RPMI7951 (cell line): Measurements from ENCODE around the gene PLA2R1. TPM values are rescaled to one million over a fixed set of nuclear protein-coding genes. Genes with fewer than 3 reads are reported as not detected.
"Not testable (repeated sequence)": the region's sequence is repeated elsewhere in the genome, so short reads cannot be mapped to it uniquely, and the experiment has no call there.

ENCODE experiments used
- DNase-seq: peaks from one replicate; pipeline ENCODE4 v3.0.0-alpha.2; 2012; ENCODE audit warnings: low read depth
- total RNA-seq: library from RNA; depleted of rRNA; stranded (reverse); fragments of >200 nt; shearing (Covaris generic); gene quantifications from 2 replicates; pipeline ENCODE4 v1.2.3, GENCODE V29; 2014

The PLA2R1 gene
- total RNA-seq, 1 experiment from 2014 or later, result 7.6 TPM

- no peak for DNase-seq
Measured at GRCh38 chr2:160063879-160064612, 1.6 kb upstream of the PLA2R1 start.

DNA sequence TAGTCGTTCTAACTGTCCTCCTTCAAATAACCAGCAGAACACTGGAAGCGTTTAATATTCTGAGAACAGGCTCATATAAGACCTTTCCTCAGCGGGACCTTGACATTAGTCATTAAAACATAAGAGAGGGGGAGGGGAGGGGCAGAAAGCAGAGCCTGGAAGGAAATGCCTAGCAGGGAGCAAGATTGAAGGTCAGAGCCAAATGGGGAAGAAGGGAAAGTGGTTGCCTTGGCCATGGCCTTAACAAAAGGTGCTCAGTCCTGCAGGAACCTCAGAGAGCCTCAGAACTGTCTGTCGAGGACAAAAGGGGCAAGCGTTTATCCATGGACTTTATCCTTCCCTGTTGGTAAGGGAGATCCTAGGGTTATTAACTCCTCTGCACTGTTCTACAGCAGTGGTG is 856 bp upstream of the PLA2R1 start:
- no peak for DNase-seq

DNA sequence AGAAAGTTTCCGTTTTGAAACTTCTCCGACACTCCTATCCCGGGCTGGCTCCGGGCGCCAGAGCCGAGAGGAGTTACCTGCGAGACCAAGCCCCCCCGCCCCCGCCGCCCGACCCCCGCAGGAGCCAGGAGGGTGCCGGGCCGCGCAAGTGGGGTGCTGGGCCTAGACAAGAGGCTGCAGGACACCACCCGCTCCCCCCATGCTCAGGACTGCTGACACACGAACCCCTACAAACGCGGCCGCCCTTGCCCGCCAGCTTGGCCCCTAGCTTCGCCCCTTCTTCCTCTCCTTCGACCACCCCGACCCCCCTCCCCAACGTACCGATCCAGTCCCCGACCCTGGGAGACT is 497 bp downstream of the PLA2R1 start:
- DNase-seq, result no peak

- no peak for DNase-seq
Measured at GRCh38 chr2:160061533-160061932, 882 bp downstream of the PLA2R1 start.

GRCh38 chr2:160060297-160060696 is 2.1 kb downstream of the PLA2R1 start:
- DNase-seq, result no peak

DNA sequence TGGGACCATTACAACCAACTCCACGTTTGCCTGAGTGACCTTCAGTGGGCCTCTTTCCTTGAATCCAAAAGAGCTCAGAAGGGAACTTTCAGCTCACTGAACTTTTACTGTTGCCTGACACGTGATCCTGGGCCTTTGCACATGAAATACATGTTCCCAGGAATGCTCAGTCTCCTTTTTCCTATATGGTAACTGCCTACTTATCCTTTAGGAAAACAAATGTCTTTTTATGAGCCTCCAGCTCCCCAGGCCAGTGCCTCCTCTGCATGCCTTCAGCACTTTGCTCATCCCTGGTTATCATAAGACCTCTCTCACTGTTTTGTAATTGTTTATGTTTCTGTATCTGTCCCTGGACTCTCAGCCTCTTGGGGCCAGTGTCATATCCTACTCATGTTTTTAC is 5.1 kb downstream of the PLA2R1 start:
- DNase-seq, result no peak

- no peak for DNase-seq
Measured at GRCh38 chr2:160055726-160056108, 6.7 kb downstream of the PLA2R1 start.

GRCh38 chr2:160054984-160055725 is 7.3 kb downstream of the PLA2R1 start:
- peak; percentile 28 for DNase-seq

DNA sequence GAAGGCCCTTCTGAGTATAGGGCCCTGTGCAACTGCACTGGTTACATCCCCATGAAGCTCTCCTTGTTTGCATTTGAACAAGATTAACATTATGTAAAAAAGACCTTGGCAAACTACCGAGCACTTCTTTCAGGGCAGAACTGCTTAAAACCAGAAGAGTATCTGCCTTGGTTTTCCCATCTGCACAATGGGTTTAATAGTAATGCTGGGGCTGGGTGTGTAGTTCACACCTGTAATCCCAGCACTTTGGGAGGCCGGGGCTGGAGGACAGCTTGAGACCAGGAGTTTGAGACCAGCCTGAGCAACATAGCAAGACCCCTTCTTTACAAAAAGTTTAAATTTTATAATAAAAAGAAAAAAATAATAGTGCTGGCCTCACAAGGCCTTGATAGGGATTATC is 8.5 kb downstream of the PLA2R1 start:
- no peak for DNase-seq

DNA sequence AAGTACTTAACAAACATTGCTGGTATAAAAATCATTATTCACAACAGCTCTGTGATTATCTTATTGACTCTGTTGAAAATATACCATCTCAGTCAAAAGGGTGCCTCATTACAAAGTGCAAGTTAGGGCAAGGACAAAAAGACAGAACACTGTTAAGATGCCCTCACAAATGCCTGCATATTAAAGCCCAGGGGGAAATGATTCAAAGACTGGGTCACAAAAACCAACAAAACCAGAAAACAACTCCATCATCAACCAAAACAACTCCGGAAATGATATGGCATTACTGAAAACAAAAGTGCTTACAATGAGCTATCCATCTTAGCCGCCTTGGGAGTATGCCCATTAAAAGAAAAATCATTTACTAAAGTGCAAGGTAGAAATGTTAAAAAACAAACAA is 9.9 kb downstream of the PLA2R1 start:
- DNase-seq, result peak; percentile 33

- DNase-seq, result no peak
Measured at GRCh38 chr2:160051371-160051800, 11.0 kb downstream of the PLA2R1 start.

DNA sequence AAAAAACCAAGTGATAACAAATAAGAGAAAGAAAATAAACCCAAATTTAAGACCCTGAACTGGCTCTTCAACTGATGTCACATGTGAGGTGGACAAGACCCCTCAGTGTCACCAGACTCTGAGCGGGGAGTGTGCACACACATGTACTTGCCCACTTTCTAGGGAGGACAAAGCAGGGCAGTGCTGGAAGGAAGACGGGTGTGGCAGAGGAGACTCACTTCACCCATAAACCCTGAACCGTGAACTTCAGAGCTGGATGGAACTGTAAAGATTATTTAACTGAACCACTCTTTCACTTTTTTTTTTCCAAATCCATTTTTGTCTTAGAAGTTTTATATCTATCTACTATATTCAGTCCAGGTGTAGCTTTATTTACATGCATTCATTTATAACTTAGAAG is 12.3 kb downstream of the PLA2R1 start:
- no peak for DNase-seq

GRCh38 chr2:160045703-160046210 is 16.7 kb downstream of the PLA2R1 start:
- no peak for DNase-seq

DNA sequence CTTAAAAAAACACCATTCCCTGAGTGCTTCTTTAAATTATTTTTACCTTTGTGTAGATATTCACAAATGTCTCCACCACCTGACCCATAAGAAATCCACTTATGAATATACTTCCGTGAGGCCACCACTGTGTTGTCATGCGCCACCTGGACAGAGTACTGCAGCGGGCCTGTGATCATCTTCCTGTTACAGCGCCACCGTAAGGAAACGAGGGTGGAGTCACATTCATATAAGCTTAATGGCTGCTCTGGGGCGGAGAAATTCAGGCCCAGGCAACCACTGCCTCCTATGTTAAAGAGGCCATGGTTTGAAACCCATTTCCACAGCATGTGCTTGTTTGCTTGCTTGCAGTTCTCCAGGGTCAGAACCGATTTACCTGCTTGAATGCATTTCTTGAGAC is 17.7 kb downstream of the PLA2R1 start:
- no peak for DNase-seq

- peak; percentile 84 for DNase-seq
Measured at GRCh38 chr2:160043265-160043664, 19.1 kb downstream of the PLA2R1 start.

- DNase-seq, result no peak
Measured at GRCh38 chr2:160042054-160042453, 20.4 kb downstream of the PLA2R1 start.

DNA sequence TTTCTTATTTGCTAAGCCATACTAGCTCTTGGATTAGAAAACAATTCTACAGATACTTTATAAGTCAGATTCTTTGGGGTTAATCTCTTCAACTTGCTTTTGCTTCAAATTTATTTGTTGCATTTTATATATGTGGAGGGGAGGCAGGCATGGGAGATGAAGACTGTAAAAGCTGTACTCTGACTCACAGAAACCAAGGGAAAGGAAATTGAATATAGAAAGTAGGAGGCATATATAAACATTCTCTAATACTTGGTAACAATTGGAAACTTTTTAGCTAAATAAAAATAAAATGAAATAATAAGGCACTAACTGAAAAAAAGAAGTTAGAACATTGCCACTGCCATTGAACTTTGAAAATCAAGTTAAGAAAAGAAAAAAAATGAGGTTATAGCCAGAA is 21.3 kb downstream of the PLA2R1 start:
- no peak for DNase-seq

DNA sequence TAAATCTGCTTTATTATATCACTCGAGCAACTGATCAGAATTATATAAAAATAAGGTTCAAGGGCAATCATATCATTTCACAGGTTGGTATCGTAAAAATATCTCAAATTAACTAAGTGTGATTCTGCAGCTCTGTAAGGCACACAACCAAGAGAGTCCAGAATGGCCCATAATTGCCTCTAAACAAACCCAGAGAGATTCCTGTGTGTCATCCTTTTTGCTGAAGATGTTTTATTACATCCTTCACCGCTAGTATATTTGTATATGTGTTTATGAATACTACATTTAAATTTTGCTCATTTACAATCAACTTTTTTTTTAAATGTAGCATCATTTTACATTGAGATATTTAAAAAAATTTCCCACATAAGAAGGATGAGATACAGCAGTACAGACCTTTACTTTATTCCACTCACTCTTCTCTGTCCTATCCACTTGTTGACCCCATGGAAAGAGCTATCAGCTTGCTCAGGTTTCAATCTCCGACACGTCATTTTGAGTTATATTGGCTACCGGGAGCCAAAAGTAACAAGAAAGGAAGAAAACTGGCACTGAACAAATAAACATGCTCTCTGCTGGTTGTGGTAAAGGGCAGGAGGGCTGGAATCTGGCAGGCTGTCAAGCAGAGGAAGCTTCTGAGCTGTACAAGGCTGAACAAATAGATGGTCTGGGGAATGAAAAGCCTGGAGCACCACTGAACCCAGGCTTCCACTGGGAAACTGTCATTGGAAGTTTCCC is 23.1 kb downstream of the PLA2R1 start:
- peak; percentile 76 for DNase-seq

DNA sequence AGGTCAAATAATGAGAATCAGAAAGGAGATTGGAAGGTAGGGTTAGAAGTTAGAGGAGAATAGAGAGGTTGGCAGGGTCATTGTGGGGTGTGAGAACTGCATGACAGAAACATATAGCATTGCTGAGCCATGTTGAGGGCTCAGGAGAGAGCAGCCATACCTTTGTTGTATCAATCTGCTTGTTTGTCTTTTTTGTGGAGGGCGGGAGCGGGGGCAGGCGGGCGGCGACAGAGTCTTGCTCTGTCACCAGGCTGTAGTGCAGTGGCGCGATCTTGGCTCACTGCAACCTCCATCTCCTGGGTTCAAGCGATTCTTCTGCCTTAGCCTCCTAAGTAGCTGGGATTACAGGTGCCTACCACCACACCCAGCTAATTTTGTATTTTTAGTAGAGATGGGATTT is 23.8 kb downstream of the PLA2R1 start:
- DNase-seq, result not testable (repeated sequence)

DNA sequence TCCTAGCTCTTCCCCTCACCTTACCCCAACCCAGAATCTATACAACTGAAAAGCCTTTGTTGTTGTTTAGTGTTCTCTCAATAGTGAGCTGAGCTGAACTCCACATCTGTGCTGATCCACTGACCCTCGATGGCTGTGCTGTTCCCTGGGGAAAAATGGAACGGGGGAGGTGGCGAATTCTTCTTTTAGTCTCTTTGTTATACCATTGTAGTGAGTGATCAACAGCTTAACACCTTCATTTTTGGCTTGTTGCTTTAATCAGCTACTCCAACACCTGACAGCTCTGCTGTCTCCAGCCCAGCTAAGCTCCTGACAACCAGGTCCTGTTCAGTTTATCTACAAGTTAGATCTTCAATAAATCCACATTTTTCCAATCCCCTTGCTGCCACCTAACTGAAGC is 25.7 kb downstream of the PLA2R1 start:
- no peak for DNase-seq

- no peak for DNase-seq
Measured at GRCh38 chr2:160035125-160035524, 27.3 kb downstream of the PLA2R1 start.

GRCh38 chr2:160034396-160034795 is 28.0 kb downstream of the PLA2R1 start:
- DNase-seq, result no peak
